Testis (tissue), 2 donors: Measurements from ENCODE around the gene RETREG3.

Source experiments
- CTCF ChIP-seq, 3 experiments: fragments of 450-650 bp in 2 of 3; fragments of 200-600 bp in 1 of 3; sonication (generic) in 1 of 3; IDR thresholded peaks; one replicate each; pipeline ENCODE4 v1.5.1; 2016 to 2019; ENCODE audit warnings: antibody characterized with exemption in 3 of 3, mild to moderate bottlenecking in 2 of 3, moderate library complexity in 1 of 3
- POLR2A ChIP-seq: fragments of 450-650 bp; IDR thresholded peaks from one replicate; pipeline ENCODE4 v1.6.1; 2017; ENCODE audit warnings: antibody characterized with exemption, mild to moderate bottlenecking, moderate library complexity

GRCh38 chr17:42544874-42545283 is 64.3 kb downstream of the RETREG3 start:
- TF ChIP-seq CTCF (IDR thresholded peaks at IDR 0.05) (no peak), POLR2A (no peak)
